T-helper 1 cell treated with Interleukin-12 subunit alpha and Interleukin-12 subunit beta and Interleukin-4 antibody, amounts not matched to agents 30 μg/mL and 1 μg/mL, for 36 hours (primary cell): Measurements from ENCODE around the gene ICAM1.

ENCODE experiments used
- H3K27ac Mint-ChIP-seq: one replicate; pipeline ENCODE4 v1.8.0; 2021; ENCODE audit warnings: mild to moderate bottlenecking, mixed read lengths
- H3K27me3 Mint-ChIP-seq: one replicate; pipeline ENCODE4 v1.8.0; 2021; ENCODE audit warnings: low read depth, mixed read lengths
- H3K36me3 Mint-ChIP-seq: one replicate; pipeline ENCODE4 v1.8.0; 2021; ENCODE audit warnings: low read depth, mixed read lengths
- H3K4me1 Mint-ChIP-seq: one replicate; pipeline ENCODE4 v1.8.0; 2021; ENCODE audit warnings: low read depth, mixed read lengths
- H3K4me3 Mint-ChIP-seq: one replicate; pipeline ENCODE4 v1.8.0; 2021; ENCODE audit warnings: mild to moderate bottlenecking, moderate library complexity, mixed read lengths
- H3K9me3 Mint-ChIP-seq: one replicate; pipeline ENCODE4 v1.8.0; 2021; ENCODE audit warnings: mixed read lengths

ICAM1 gene, protein sequence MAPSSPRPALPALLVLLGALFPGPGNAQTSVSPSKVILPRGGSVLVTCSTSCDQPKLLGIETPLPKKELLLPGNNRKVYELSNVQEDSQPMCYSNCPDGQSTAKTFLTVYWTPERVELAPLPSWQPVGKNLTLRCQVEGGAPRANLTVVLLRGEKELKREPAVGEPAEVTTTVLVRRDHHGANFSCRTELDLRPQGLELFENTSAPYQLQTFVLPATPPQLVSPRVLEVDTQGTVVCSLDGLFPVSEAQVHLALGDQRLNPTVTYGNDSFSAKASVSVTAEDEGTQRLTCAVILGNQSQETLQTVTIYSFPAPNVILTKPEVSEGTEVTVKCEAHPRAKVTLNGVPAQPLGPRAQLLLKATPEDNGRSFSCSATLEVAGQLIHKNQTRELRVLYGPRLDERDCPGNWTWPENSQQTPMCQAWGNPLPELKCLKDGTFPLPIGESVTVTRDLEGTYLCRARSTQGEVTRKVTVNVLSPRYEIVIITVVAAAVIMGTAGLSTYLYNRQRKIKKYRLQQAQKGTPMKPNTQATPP

DNA sequence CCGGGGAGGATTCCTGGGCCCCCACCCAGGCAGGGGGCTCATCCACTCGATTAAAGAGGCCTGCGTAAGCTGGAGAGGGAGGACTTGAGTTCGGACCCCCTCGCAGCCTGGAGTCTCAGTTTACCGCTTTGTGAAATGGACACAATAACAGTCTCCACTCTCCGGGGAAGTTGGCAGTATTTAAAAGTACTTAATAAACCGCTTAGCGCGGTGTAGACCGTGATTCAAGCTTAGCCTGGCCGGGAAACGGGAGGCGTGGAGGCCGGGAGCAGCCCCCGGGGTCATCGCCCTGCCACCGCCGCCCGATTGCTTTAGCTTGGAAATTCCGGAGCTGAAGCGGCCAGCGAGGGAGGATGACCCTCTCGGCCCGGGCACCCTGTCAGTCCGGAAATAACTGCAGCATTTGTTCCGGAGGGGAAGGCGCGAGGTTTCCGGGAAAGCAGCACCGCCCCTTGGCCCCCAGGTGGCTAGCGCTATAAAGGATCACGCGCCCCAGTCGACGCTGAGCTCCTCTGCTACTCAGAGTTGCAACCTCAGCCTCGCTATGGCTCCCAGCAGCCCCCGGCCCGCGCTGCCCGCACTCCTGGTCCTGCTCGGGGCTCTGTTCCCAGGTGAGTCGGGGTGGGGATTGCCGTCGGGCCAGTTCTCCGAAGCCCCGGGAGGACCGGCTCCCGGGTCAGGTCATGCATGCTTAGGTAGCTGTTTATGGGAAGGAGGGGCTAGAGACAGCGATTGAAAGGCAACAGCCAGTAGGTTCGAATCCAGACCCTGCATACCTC is at the start of gene ICAM1:
ICAM1 (plus strand) TSS at position 505 of the 779 bp plus-strand sequence; CDS start at position 545, 40 bp downstream.
- peak within 1 kb of the TSS; percentile 90 for H3K4me3 Mint-ChIP-seq
- H3K27me3 Mint-ChIP-seq, result no peaks in the 10 kb centered on the region
- peaks cover 16% of the 10 kb centered on the region for H3K36me3 Mint-ChIP-seq
- no peaks in the 10 kb centered on the region for H3K9me3 Mint-ChIP-seq
- peaks cover 24% of the 10 kb centered on the region for H3K4me1 Mint-ChIP-seq
- H3K27ac Mint-ChIP-seq, result peak within 1 kb of the TSS; percentile 90

DNA sequence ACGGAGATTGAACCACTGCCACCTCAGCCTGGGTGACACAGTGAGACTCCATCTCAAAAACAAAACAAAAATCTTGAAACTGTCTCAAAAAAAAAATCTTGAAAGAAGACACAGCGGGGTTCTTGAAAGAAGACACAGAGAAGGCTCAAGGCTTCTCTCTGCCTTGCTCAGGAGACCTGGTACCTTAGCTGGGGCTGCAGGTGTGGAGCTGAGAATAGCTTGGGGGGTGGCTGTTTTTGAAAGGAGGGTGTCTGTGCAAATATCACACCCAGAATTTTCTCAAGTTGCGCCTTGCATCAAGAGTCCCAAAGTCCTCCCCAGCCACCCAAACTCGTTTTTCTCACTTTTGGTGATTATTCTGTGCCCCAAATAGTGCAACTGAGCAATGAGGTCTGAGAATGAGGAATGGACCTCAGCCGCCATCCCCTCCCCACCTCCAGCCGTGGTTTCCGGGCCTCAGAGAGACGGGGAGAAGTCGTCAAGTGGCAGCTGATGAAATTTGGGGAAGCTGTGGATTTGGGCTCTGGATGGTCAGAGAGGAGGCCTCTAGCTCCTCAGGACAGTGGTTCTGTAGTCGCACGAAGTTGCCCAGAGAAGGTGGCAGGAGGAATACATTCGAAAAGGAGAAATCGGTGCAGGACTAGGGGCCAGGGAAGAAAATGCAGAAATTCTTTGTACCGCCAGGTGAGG is 48.6 kb upstream of the ICAM1 start:
- peaks cover 11% of the 10 kb centered on the region for H3K4me1 Mint-ChIP-seq
- H3K27me3 Mint-ChIP-seq, result no peaks in the 10 kb centered on the region
- H3K4me3 Mint-ChIP-seq, result no peak overlapping the region
- H3K9me3 Mint-ChIP-seq, result no peaks in the 10 kb centered on the region
- H3K27ac Mint-ChIP-seq, result no peak overlapping the region
- H3K36me3 Mint-ChIP-seq, result no peaks in the 10 kb centered on the region

DNA sequence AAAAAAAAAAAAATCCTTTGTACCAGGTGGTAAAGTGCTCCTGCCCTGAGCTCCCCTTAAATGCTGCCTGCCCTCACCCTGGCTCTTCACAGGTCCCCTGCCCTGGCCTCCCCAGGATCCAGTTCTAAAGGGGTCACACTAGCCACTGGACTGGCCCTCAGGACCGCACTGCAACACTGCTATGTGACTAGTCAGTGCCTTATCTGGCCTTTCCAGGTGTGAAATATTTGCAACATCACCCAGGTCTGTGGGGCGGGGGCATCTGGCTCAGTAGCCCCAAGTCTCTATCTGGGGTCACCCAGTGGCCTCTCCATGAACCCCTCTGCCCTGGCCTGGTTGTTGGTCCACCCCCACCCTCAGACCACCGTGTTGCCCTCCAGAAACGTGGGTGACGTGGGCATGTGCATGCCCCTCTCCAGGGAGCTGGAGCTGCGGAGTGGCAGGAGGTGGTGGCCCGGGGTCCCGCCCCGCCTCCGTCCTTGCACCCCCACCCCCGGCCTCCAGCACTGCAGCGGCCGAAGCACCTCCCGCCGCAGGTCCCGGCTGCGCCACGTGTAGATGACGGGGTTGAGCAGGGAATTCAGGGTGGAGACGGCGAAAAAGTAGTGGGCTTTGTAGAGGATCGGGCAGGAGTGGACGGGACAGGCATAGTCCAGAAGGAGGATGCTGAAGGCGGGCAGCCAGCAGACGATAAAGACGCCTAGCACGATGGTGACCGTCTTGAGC is 47.3 kb upstream of the ICAM1 start:
- Mint-ChIP-seq H3K4me3 (no peak overlapping the region), H3K4me1 (peaks cover 11% of the 10 kb centered on the region), H3K9me3 (no peaks in the 10 kb centered on the region), H3K27me3 (no peaks in the 10 kb centered on the region), H3K27ac (no peak overlapping the region), H3K36me3 (no peaks in the 10 kb centered on the region)

- Mint-ChIP-seq H3K27ac (no peak overlapping the region), H3K4me1 (peaks cover 11% of the 10 kb centered on the region), H3K36me3 (no peaks in the 10 kb centered on the region), H3K9me3 (no peaks in the 10 kb centered on the region), H3K27me3 (no peaks in the 10 kb centered on the region), H3K4me3 (no peak overlapping the region)
Observed at GRCh38 chr19:10224337-10224736, 46.6 kb upstream of the ICAM1 start.

- Mint-ChIP-seq H3K27ac (peak overlapping the region; percentile 57), H3K36me3 (no peaks in the 10 kb centered on the region)
Observed at GRCh38 chr19:10226021-10226375, 44.9 kb upstream of the ICAM1 start.

DNA sequence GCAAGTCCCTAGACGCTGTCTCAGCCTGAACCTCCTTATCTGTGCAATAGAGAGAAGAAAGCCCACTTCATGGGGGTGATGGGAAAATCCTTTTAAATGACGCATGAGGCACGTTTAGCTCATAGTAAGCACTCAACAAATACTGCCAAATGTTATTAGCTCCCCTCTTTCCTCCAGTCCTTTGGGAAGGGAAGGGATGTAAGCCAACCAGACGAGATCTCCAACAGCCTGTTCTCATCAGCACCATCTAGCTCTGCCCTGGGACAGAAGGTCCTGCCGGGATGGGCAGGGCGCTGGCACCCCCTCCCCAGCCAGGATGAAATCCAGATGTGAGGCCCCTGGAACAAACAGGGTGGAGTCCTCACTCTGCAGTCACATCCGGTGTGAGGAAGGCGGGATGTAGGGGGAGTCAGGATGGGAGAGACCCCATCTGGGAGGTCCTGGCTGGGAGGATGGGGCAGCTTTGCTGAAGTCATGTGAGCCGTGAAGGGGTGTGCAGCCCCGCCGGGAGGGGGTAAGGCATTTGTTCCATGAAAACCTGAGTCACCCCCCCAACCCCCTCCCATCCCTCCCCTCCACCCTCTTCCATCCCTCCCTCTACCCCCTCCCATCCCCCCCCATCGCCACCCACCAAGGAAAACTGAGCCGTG is 44.4 kb upstream of the ICAM1 start:
- no peaks in the 10 kb centered on the region for H3K36me3 Mint-ChIP-seq
- no peak overlapping the region for H3K27ac Mint-ChIP-seq
- peaks cover 8% of the 10 kb centered on the region for H3K4me1 Mint-ChIP-seq
- H3K9me3 Mint-ChIP-seq, result no peaks in the 10 kb centered on the region
- no peaks in the 10 kb centered on the region for H3K27me3 Mint-ChIP-seq
- no peak overlapping the region for H3K4me3 Mint-ChIP-seq

More at GRCh38 chr19:10226021-10226375, 44.9 kb upstream of the ICAM1 start:
- H3K4me1 Mint-ChIP-seq, result peaks cover 8% of the 10 kb centered on the region
- no peak overlapping the region for H3K4me3 Mint-ChIP-seq
- no peaks in the 10 kb centered on the region for H3K9me3 Mint-ChIP-seq
- no peaks in the 10 kb centered on the region for H3K27me3 Mint-ChIP-seq

- no peaks in the 10 kb centered on the region for H3K27me3 Mint-ChIP-seq
- no peaks in the 10 kb centered on the region for H3K9me3 Mint-ChIP-seq
- H3K4me1 Mint-ChIP-seq, result peaks cover 9% of the 10 kb centered on the region
- no peak overlapping the region for H3K27ac Mint-ChIP-seq
- H3K4me3 Mint-ChIP-seq, result no peak overlapping the region
- no peaks in the 10 kb centered on the region for H3K36me3 Mint-ChIP-seq
Observed at GRCh38 chr19:10227026-10227971, 43.6 kb upstream of the ICAM1 start.

- Mint-ChIP-seq H3K4me3 (no peak overlapping the region), H3K4me1 (peaks cover 9% of the 10 kb centered on the region), H3K27ac (no peak overlapping the region), H3K9me3 (no peaks in the 10 kb centered on the region), H3K36me3 (no peaks in the 10 kb centered on the region), H3K27me3 (no peaks in the 10 kb centered on the region)
Observed at GRCh38 chr19:10228393-10228792, 42.5 kb upstream of the ICAM1 start.

DNA sequence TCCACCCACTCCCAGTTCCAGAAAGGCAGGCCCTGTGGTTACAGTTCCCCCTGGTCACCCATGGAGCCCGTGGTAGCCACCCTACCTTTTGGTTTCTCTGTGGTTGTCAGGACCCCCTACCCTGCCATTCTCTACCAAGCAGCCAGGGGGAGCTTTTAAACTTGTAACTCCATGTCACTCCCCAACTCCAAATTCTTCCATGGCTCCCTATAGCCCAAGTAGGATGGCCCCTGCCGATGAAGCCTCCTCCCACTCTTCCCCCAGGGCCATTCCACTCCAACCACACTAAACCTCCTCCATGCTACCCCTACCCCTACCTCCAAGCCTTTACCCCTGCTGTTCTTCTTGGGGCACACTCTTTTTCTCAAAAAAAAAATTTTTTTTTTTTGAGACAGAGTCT is 42.0 kb upstream of the ICAM1 start:
- H3K9me3 Mint-ChIP-seq, result no peaks in the 10 kb centered on the region
- peaks cover 9% of the 10 kb centered on the region for H3K4me1 Mint-ChIP-seq
- H3K36me3 Mint-ChIP-seq, result no peaks in the 10 kb centered on the region
- peak overlapping the region; percentile 51 for H3K4me3 Mint-ChIP-seq
- H3K27ac Mint-ChIP-seq, result peak overlapping the region; percentile 26
- no peaks in the 10 kb centered on the region for H3K27me3 Mint-ChIP-seq

DNA sequence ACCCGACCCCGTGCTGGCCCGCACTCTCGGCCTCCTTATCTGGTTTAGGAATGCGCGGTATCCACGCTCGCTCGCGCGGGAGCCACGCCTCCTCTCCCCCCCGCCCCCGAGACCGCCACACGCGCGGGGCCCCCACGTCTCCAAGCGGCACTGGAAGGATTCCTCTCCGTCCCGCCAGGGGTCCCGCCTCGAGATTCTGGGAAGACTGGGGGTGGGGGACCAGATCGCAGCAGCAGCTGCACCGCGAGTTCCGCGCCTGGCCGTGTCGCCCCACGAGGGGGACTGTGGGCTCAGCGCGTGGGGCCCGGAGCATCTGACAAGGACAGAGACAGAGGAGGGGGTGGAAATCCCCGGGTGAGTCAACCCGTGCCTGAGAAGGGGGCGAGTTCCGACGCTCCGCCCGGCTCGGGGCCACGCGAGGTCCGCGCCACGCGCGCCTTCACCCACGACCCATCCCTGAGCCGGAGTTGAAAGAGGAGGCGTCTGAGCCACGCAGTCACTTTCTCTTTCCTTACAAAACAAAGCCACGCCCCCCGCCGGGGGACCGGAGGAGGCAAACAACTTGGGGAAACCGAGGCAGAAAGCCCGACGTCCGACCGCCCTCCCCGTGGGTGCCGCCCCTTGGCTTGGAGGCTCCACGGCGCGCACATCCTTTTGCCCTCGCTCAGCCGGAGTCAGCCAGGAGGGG is 40.6 kb upstream of the ICAM1 start:
- Mint-ChIP-seq H3K4me3 (peak overlapping the region; percentile 86), H3K9me3 (no peaks in the 10 kb centered on the region), H3K27ac (peak overlapping the region; percentile 75), H3K36me3 (no peaks in the 10 kb centered on the region), H3K4me1 (peaks cover 13% of the 10 kb centered on the region), H3K27me3 (no peaks in the 10 kb centered on the region)

GRCh38 chr19:10230861-10231611 is 39.9 kb upstream of the ICAM1 start, which contains the start of gene S1PR2:
Gene S1PR2, minus strand, starts transcription at chr19:10231331. Its CDS starts 6,426 bp downstream, at chr19:10224905.
- Mint-ChIP-seq H3K27ac (peak within 1 kb of the TSS; percentile 75), H3K36me3 (no peaks in the 10 kb centered on the region), H3K4me3 (peak within 1 kb of the TSS; percentile 86), H3K4me1 (peaks cover 17% of the 10 kb centered on the region), H3K9me3 (no peaks in the 10 kb centered on the region), H3K27me3 (no peaks in the 10 kb centered on the region)
